ENCODE results near the gene ZC3H15. TPM values are rescaled to one million over a fixed set of nuclear protein-coding genes. Genes with fewer than 3 reads are reported as not detected.

The ZC3H15 gene
- total RNA-seq, 1 donor from 2014 or later = 76.1 TPM

DNA sequence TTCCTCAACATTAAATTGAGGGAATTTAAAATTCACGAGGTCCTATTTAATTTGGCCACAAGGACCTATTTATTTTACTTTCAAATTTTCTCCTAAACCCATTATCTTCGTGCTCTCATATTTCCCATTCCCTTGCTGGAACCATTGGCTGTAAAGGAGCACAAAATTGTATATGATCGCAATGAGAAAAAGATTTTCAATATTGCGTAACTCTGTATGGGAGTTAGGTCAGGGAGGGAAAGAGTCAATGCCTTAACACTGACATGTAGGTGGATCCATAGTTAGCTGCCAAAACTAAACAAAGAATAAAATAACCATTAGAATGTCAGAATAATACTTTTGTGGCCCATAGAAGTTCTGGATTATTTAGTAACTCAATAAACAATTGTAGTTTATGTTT lies 40.6 kb upstream of the ZC3H15 start:
- Histone ChIP-seq H3K4me3 (ENCODE audit: low read depth, low read length) (no peak overlapping the region), H3K27me3 (ENCODE audit: control insufficient read depth, insufficient read depth, low read length) (no peaks in the 10 kb centered on the region), H3K36me3 (ENCODE audit: control insufficient read depth, insufficient read depth, low read length) (no peaks in the 10 kb centered on the region)
- DNase-seq (ENCODE audit: low read depth) = no peak
- TF ChIP-seq, protein P1, sequence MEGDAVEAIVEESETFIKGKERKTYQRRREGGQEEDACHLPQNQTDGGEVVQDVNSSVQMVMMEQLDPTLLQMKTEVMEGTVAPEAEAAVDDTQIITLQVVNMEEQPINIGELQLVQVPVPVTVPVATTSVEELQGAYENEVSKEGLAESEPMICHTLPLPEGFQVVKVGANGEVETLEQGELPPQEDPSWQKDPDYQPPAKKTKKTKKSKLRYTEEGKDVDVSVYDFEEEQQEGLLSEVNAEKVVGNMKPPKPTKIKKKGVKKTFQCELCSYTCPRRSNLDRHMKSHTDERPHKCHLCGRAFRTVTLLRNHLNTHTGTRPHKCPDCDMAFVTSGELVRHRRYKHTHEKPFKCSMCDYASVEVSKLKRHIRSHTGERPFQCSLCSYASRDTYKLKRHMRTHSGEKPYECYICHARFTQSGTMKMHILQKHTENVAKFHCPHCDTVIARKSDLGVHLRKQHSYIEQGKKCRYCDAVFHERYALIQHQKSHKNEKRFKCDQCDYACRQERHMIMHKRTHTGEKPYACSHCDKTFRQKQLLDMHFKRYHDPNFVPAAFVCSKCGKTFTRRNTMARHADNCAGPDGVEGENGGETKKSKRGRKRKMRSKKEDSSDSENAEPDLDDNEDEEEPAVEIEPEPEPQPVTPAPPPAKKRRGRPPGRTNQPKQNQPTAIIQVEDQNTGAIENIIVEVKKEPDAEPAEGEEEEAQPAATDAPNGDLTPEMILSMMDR (IDR thresholded peaks at IDR 0.05; ENCODE audit: insufficient read depth, low read length, poor library complexity, severe bottlenecking) = no peak

DNA sequence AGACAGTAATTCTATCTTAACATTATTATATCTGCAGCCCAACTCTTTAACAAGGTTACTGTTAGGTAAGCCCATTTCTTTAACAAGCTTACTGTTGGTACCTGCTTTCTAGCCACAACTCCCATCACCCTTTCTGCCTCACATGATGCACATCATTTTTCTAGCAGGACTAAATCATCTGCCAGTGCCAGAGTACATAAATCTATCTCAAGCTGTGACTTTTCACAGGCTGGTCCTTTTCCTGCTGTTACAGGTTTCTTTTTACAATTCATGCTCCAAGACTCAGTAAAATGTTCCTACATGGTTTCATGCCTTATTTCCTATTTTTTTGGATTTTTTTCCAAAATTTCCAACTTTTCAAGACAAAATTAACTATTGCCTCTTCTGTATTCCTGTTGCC lies 30.4 kb upstream of the ZC3H15 start:
- H3K36me3 ChIP-seq (ENCODE audit: control insufficient read depth, insufficient read depth, low read length) = no peaks in the 10 kb centered on the region
- no peak for DNase-seq (ENCODE audit: low read depth)

GRCh38 chr2:186456941-186457340 lies 29.1 kb upstream of the ZC3H15 start:
- Histone ChIP-seq H3K36me3 (ENCODE audit: control insufficient read depth, insufficient read depth, low read length) (no peaks in the 10 kb centered on the region), H3K4me3 (ENCODE audit: low read depth, low read length) (no peak overlapping the region), H3K27me3 (ENCODE audit: control insufficient read depth, insufficient read depth, low read length) (no peaks in the 10 kb centered on the region)
- TF ChIP-seq, protein P1 (IDR thresholded peaks at IDR 0.05; ENCODE audit: insufficient read depth, low read length, poor library complexity, severe bottlenecking) = no peak
- peak; percentile 16 for DNase-seq (ENCODE audit: low read depth)

More for the DNA sequence above, 30.4 kb upstream of the ZC3H15 start:
- TF ChIP-seq, protein P1 (IDR thresholded peaks at IDR 0.05; ENCODE audit: insufficient read depth, low read length, poor library complexity, severe bottlenecking) = no peak
- Histone ChIP-seq H3K27me3 (ENCODE audit: control insufficient read depth, insufficient read depth, low read length) (no peaks in the 10 kb centered on the region), H3K4me3 (ENCODE audit: low read depth, low read length) (no peak overlapping the region)

DNA sequence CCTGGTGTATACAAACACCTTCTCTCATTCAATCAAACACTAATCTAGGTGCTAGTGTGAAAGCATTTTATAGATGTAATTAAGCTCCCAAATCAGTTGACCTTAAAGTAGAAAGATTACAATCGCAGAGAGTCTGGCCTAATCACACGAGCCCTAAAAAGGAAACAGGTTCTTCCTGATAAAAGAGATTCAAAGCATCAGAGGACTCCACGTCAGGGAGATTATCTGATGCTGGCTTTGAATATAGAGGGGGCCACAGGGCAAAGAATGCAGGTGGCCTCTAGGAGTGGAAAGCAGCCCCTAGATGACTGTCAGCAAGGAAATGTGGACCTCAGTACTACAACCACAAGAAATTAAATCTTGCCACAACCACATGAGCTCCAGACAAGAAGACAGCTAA lies 28.2 kb upstream of the ZC3H15 start:
- Histone ChIP-seq H3K36me3 (ENCODE audit: control insufficient read depth, insufficient read depth, low read length) (no peaks in the 10 kb centered on the region), H3K27me3 (ENCODE audit: control insufficient read depth, insufficient read depth, low read length) (no peaks in the 10 kb centered on the region), H3K4me3 (ENCODE audit: low read depth, low read length) (no peak overlapping the region)
- TF ChIP-seq, protein P1 (IDR thresholded peaks at IDR 0.05; ENCODE audit: insufficient read depth, low read length, poor library complexity, severe bottlenecking) = no peak
- DNase-seq (ENCODE audit: low read depth) = no peak

GRCh38 chr2:186459009-186459408 lies 27.1 kb upstream of the ZC3H15 start:
- no peak overlapping the region for H3K4me3 ChIP-seq (ENCODE audit: low read depth, low read length)
- no peaks in the 10 kb centered on the region for H3K27me3 ChIP-seq (ENCODE audit: control insufficient read depth, insufficient read depth, low read length)
- no peaks in the 10 kb centered on the region for H3K36me3 ChIP-seq (ENCODE audit: control insufficient read depth, insufficient read depth, low read length)
- TF ChIP-seq, protein P1 (IDR thresholded peaks at IDR 0.05; ENCODE audit: insufficient read depth, low read length, poor library complexity, severe bottlenecking) = peak; percentile 20
- DNase-seq (ENCODE audit: low read depth) = no peak

DNA sequence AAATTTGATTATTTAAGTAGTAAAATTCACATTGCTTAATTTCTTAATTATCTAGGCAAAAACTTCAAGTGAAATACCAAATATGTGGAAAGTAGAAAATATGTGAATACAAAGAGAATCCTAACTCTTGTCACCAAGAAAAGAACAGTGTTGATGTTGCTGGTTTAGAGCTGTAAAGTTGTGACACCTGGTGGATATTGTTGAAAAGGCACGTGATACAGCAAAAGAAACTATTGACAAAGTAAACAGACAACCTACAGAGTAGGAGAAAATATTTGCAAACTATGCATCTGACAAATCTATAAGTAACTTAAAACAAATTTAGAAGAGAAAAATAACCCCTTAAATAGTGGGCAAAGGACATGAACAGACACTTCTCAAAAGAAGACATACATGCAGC lies 25.6 kb upstream of the ZC3H15 start:
- H3K4me3 ChIP-seq (ENCODE audit: low read depth, low read length) = no peak overlapping the region
- H3K27me3 ChIP-seq (ENCODE audit: control insufficient read depth, insufficient read depth, low read length) = no peaks in the 10 kb centered on the region
- no peak for DNase-seq (ENCODE audit: low read depth)
- no peaks in the 10 kb centered on the region for H3K36me3 ChIP-seq (ENCODE audit: control insufficient read depth, insufficient read depth, low read length)
- TF ChIP-seq, protein P1 (IDR thresholded peaks at IDR 0.05; ENCODE audit: insufficient read depth, low read length, poor library complexity, severe bottlenecking) = peak; percentile 38

All from kidney epithelial cell (primary cell).